HEK293 (cell line): ENCODE data around the gene ATP2C1.

ENCODE experiments used
- ATF2 ChIP-seq: fragments of 450-650 bp; formaldehyde crosslinking; IDR thresholded peaks from 2 replicates; pipeline ENCODE4 v1.5.1; 2016; ENCODE audit warnings: missing biosample characterization, missing genetic modification characterization, low read depth
- CTCF ChIP-seq: fragments of 450-650 bp; formaldehyde crosslinking; IDR thresholded peaks from 2 replicates; pipeline ENCODE4 v1.5.1; 2016; ENCODE audit warnings: missing biosample characterization, missing genetic modification characterization
- GLI2 ChIP-seq: fragments of 450-650 bp; formaldehyde crosslinking; IDR thresholded peaks from 2 replicates; pipeline ENCODE4; 2017; ENCODE audit warnings: missing biosample characterization, missing genetic modification characterization, low read depth, borderline replicate concordance
- REST ChIP-seq: fragments of 450-650 bp; formaldehyde crosslinking; IDR thresholded peaks from 2 replicates; pipeline ENCODE4 v1.5.1; 2016; ENCODE audit warnings: missing biosample characterization, missing genetic modification characterization
- ZBTB17 ChIP-seq: fragments of 450-650 bp; formaldehyde crosslinking; IDR thresholded peaks from 2 replicates; pipeline ENCODE4 v1.5.1; 2016; ENCODE audit warnings: missing biosample characterization, missing genetic modification characterization
- ZBTB8A ChIP-seq: fragments of 450-650 bp; formaldehyde crosslinking; IDR thresholded peaks from 2 replicates; pipeline ENCODE4 v1.5.1; 2016; ENCODE audit warnings: missing biosample characterization, missing genetic modification characterization
- ZNF138 ChIP-seq: fragments of 450-650 bp; formaldehyde crosslinking; IDR thresholded peaks from 2 replicates; pipeline ENCODE4 v1.5.1; 2016; ENCODE audit warnings: missing biosample characterization, missing genetic modification characterization, borderline replicate concordance
- ZNF658 ChIP-seq: fragments of 450-650 bp; formaldehyde crosslinking; IDR thresholded peaks from 2 replicates; pipeline ENCODE4; 2016; ENCODE audit warnings: missing biosample characterization, missing genetic modification characterization

- TF ChIP-seq ZNF658 (tag by site-specific recombination) (no peak), CTCF (tag by site-specific recombination) (no peak), ZNF138 (tag by site-specific recombination) (no peak), ZBTB8A (tag by site-specific recombination) (no peak), GLI2 (tag by site-specific recombination) (no peak), REST (no peak), ZBTB17 (tag by site-specific recombination) (no peak), ATF2 (tag by site-specific recombination) (no peak)
These were observed 115.8 kb downstream of the ATP2C1 start for GRCh38 chr3:131009698-131010097.
